ENCODE data around the gene PRDM16.

Gene PRDM16

GRCh38 chr1:3070644-3071564, 1.9 kb downstream of the PRDM16 start:
- DNase-seq: no peak

- no peak for DNase-seq
These were observed 2.8 kb downstream of the PRDM16 start for GRCh38 chr1:3071565-3072390.

- DNase-seq: no peak
These were observed 3.6 kb downstream of the PRDM16 start for GRCh38 chr1:3072391-3073185.

- DNase-seq: no peak
These were observed 4.1 kb downstream of the PRDM16 start for GRCh38 chr1:3073186-3073488.

GRCh38 chr1:3073489-3074296, 4.7 kb downstream of the PRDM16 start:
- no peak for DNase-seq

- no peak for DNase-seq
These were observed 5.3 kb downstream of the PRDM16 start for GRCh38 chr1:3074297-3074741.

- no peak for DNase-seq
These were observed 5.8 kb downstream of the PRDM16 start for GRCh38 chr1:3074800-3075199.

GRCh38 chr1:3075666-3076362, 6.8 kb downstream of the PRDM16 start:
- DNase-seq: no peak

GRCh38 chr1:3076363-3076740, 7.3 kb downstream of the PRDM16 start:
- DNase-seq: no peak

- no peak for DNase-seq
These were observed 8.1 kb downstream of the PRDM16 start for GRCh38 chr1:3077081-3077480.

GRCh38 chr1:3077561-3077960, 8.6 kb downstream of the PRDM16 start:
- no peak for DNase-seq

GRCh38 chr1:3078430-3078861, 9.4 kb downstream of the PRDM16 start:
- no peak for DNase-seq

GRCh38 chr1:3078871-3079270, 9.9 kb downstream of the PRDM16 start:
- DNase-seq: no peak

GRCh38 chr1:3079381-3080052, 10.5 kb downstream of the PRDM16 start:
- DNase-seq: no peak

GRCh38 chr1:3080053-3080955, 11.3 kb downstream of the PRDM16 start:
- no peak for DNase-seq

- no peak for DNase-seq
These were observed 12.2 kb downstream of the PRDM16 start for GRCh38 chr1:3081171-3081683.

GRCh38 chr1:3082051-3082450, 13.0 kb downstream of the PRDM16 start:
- no peak for DNase-seq

GRCh38 chr1:3082571-3083516, 13.8 kb downstream of the PRDM16 start:
- no peak for DNase-seq

GRCh38 chr1:3084154-3084553, 15.2 kb downstream of the PRDM16 start:
- no peak for DNase-seq
